Activated naive CD8-positive, alpha-beta T cell treated with anti-CD3 and anti-CD28 coated beads for 36 hours (primary cell): ENCODE measurements around the gene SCN1B. TPM values are rescaled to one million over a fixed set of nuclear protein-coding genes. Genes with fewer than 3 reads are reported as not detected.
A peak's percentile ranks its signal among the peaks of the same experiment; 100 is the strongest.

Experiments used
- DNase-seq: peaks from one replicate; pipeline ENCODE4 v3.0.0; 2021
- H3K27ac Mint-ChIP-seq: one replicate; pipeline ENCODE4 v1.8.0; 2022; ENCODE audit warnings: mild to moderate bottlenecking, moderate library complexity, mixed read lengths
- H3K27me3 Mint-ChIP-seq: one replicate; pipeline ENCODE4 v1.8.0; 2022; ENCODE audit warnings: mild to moderate bottlenecking, mixed read lengths
- H3K36me3 Mint-ChIP-seq: one replicate; pipeline ENCODE4 v1.8.0; 2021; ENCODE audit warnings: mild to moderate bottlenecking, mixed read lengths
- H3K4me1 Mint-ChIP-seq: one replicate; pipeline ENCODE4 v1.8.0; 2021; ENCODE audit warnings: mixed read lengths
- H3K4me3 Mint-ChIP-seq: one replicate; pipeline ENCODE4 v1.8.0; 2022; ENCODE audit warnings: mild to moderate bottlenecking, moderate library complexity, mixed read lengths
- H3K9me3 Mint-ChIP-seq: one replicate; pipeline ENCODE4 v1.8.0; 2022; ENCODE audit warnings: mixed read lengths
- total RNA-seq, 2 experiments: library from RNA; stranded (reverse); gene quantifications; one replicate each; pipeline ENCODE4 v1.2.3, GENCODE V29; 2021

Gene SCN1B
- total RNA-seq, 2 experiments from 2014 or later, result 0.45 to 0.98 TPM

- H3K4me1 Mint-ChIP-seq, result peaks cover 4% of the 10 kb centered on the region
- no peak for DNase-seq
- no peak overlapping the region for H3K27ac Mint-ChIP-seq
- no peak overlapping the region for H3K4me3 Mint-ChIP-seq
- no peaks in the 10 kb centered on the region for H3K27me3 Mint-ChIP-seq
- H3K9me3 Mint-ChIP-seq, result no peaks in the 10 kb centered on the region
- H3K36me3 Mint-ChIP-seq, result no peaks in the 10 kb centered on the region
Measured at GRCh38 chr19:35061583-35062373, 31.5 kb downstream of the SCN1B start.

DNA sequence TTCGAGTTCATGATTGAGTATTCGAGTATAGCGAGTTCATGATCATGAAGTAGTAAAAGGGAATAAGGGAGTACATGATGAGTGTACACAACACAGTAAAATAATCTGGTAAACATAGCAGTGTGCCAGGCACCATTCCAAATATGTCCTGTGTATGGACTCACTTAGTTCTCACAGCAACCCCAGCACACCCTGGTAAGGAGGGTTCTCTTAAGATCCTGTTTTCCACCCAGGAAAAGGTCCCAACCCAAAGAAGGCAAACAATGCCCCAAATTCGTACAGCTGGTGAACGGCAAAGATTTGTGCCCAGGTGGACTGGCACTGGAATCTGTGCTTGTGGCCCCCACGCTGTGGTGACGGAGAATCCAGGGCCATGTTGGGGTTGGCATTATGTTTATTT is 32.7 kb downstream of the SCN1B start:
- no peak overlapping the region for H3K4me3 Mint-ChIP-seq
- H3K4me1 Mint-ChIP-seq, result peaks cover 11% of the 10 kb centered on the region
- H3K9me3 Mint-ChIP-seq, result no peaks in the 10 kb centered on the region
- no peaks in the 10 kb centered on the region for H3K27me3 Mint-ChIP-seq
- no peak for DNase-seq
- H3K27ac Mint-ChIP-seq, result no peak overlapping the region
- no peaks in the 10 kb centered on the region for H3K36me3 Mint-ChIP-seq

GRCh38 chr19:35063940-35064818 is 33.9 kb downstream of the SCN1B start:
- DNase-seq, result peak; percentile 28
- H3K4me1 Mint-ChIP-seq, result peaks cover 11% of the 10 kb centered on the region
- peak overlapping the region; percentile 50 for H3K27ac Mint-ChIP-seq

GRCh38 chr19:35065574-35065973 is 35.3 kb downstream of the SCN1B start:
- Mint-ChIP-seq H3K36me3 (peaks cover under 1% of the 10 kb centered on the region), H3K4me1 (peaks cover 11% of the 10 kb centered on the region), H3K4me3 (no peak overlapping the region), H3K27ac (no peak overlapping the region), H3K27me3 (no peaks in the 10 kb centered on the region), H3K9me3 (no peaks in the 10 kb centered on the region)
- no peak for DNase-seq

More at GRCh38 chr19:35063940-35064818, 33.9 kb downstream of the SCN1B start:
- Mint-ChIP-seq H3K9me3 (no peaks in the 10 kb centered on the region), H3K27me3 (no peaks in the 10 kb centered on the region), H3K4me3 (no peak overlapping the region), H3K36me3 (no peaks in the 10 kb centered on the region)

- Mint-ChIP-seq H3K9me3 (no peaks in the 10 kb centered on the region), H3K4me1 (peaks cover 11% of the 10 kb centered on the region), H3K27ac (no peak overlapping the region), H3K4me3 (no peak overlapping the region), H3K36me3 (peaks cover 2% of the 10 kb centered on the region), H3K27me3 (no peaks in the 10 kb centered on the region)
- DNase-seq, result no peak
Measured at GRCh38 chr19:35066121-35066520, 35.9 kb downstream of the SCN1B start.

DNA sequence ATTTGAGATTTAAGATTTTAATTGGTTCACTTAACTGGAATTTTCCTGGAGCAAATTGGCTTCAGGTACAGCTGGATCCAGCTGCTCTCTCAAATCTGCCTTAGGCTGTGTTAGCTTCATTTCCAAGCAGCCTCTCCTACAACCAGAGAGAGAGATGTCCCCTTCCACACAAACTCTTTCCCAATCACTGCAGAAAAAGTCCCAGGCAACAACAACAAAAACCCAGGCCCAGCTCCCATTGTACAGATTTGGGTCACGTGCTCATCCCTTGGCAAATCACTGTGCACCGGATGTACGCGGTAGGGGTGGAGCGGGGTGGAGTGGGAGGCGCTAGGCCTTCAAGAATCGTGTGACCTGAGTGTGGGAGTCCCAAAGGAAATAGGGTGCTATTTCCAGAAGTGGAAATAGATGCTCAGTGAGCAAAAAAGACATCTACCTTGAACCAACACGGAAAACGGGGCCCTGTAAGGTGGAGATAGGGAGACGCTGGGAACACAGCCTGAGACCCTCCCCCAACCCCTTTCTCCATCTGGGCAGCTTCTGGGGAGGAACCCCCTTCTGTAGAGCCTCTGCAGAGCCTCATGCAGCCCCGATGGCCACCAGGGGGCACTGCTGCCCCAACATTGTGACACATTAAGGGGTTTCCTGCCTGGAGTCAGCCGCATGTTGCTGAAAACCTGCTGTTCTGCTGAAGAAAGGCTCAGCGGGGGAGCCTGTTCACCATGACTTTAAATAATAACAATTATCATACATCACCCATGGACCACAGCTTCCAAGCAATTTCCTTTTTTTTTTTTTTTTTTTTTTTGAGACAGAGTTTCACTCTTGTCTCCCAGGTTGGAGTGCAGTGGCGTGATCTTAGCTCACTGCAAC is 36.7 kb downstream of the SCN1B start:
- Mint-ChIP-seq H3K27ac (peak overlapping the region; percentile 49), H3K4me3 (no peak overlapping the region), H3K27me3 (no peaks in the 10 kb centered on the region), H3K36me3 (peaks cover 2% of the 10 kb centered on the region), H3K9me3 (no peaks in the 10 kb centered on the region), H3K4me1 (peaks cover 11% of the 10 kb centered on the region)
- peak; percentile 88 for DNase-seq

DNA sequence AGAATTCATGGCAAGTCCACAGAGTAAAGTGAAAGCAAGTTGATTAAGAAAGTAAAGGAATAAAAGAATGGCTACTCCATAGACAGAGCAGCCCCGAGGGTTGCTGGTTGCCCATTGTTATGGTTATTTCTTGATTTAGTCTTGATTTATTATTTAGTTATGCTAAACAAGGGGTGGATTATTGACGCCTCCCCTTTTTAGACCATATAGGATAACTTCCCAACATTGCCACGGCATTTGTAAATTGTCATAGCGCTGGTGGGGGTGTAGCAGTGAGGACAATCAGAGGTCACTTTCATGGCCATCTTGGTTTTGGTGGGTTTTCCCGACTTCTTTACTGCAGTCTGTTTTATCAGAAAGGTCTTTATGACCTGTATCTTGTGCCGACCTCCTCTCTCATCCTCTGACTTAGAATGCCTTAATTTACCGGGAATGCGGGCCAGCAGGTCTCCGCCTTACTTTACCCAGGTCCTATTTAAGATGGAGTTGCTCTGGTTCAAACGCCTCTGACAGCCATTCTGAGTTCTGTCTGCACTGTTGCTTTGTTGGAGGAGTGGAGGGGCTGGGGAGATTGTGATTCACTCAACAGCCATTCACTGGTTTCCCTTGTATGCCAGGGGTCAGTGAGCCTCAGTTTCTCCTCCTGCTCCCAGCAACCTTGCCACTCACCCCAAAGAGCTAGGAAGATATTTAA is 38.8 kb downstream of the SCN1B start:
- no peak overlapping the region for H3K4me3 Mint-ChIP-seq
- peaks cover 2% of the 10 kb centered on the region for H3K36me3 Mint-ChIP-seq
- no peak for DNase-seq
- H3K9me3 Mint-ChIP-seq, result no peaks in the 10 kb centered on the region
- no peak overlapping the region for H3K27ac Mint-ChIP-seq
- H3K4me1 Mint-ChIP-seq, result peaks cover 7% of the 10 kb centered on the region
- H3K27me3 Mint-ChIP-seq, result no peaks in the 10 kb centered on the region

GRCh38 chr19:35069696-35070095 is 39.4 kb downstream of the SCN1B start:
- Mint-ChIP-seq H3K36me3 (peaks cover 2% of the 10 kb centered on the region), H3K27me3 (no peaks in the 10 kb centered on the region), H3K27ac (no peak overlapping the region), H3K4me1 (peaks cover 7% of the 10 kb centered on the region), H3K4me3 (no peak overlapping the region), H3K9me3 (no peaks in the 10 kb centered on the region)
- DNase-seq, result no peak

- H3K9me3 Mint-ChIP-seq, result no peaks in the 10 kb centered on the region
Measured at GRCh38 chr19:35070471-35070870, 40.2 kb downstream of the SCN1B start.

GRCh38 chr19:35073516-35073915 is 43.2 kb downstream of the SCN1B start:
- peaks cover 2% of the 10 kb centered on the region for H3K36me3 Mint-ChIP-seq
- H3K4me1 Mint-ChIP-seq, result no peaks in the 10 kb centered on the region
- no peaks in the 10 kb centered on the region for H3K9me3 Mint-ChIP-seq
- no peak for DNase-seq
- no peaks in the 10 kb centered on the region for H3K27me3 Mint-ChIP-seq
- H3K27ac Mint-ChIP-seq, result no peak overlapping the region
- no peak overlapping the region for H3K4me3 Mint-ChIP-seq

More at GRCh38 chr19:35070471-35070870, 40.2 kb downstream of the SCN1B start:
- H3K4me3 Mint-ChIP-seq, result no peak overlapping the region
- H3K36me3 Mint-ChIP-seq, result peaks cover 2% of the 10 kb centered on the region
- peaks cover 7% of the 10 kb centered on the region for H3K4me1 Mint-ChIP-seq
- no peaks in the 10 kb centered on the region for H3K27me3 Mint-ChIP-seq
- no peak overlapping the region for H3K27ac Mint-ChIP-seq
- DNase-seq, result no peak

- DNase-seq, result no peak
- Mint-ChIP-seq H3K27ac (no peak overlapping the region), H3K27me3 (no peaks in the 10 kb centered on the region), H3K36me3 (peaks cover 2% of the 10 kb centered on the region), H3K9me3 (no peaks in the 10 kb centered on the region), H3K4me3 (no peak overlapping the region), H3K4me1 (no peaks in the 10 kb centered on the region)
Measured at GRCh38 chr19:35073941-35074340, 43.7 kb downstream of the SCN1B start.

DNA sequence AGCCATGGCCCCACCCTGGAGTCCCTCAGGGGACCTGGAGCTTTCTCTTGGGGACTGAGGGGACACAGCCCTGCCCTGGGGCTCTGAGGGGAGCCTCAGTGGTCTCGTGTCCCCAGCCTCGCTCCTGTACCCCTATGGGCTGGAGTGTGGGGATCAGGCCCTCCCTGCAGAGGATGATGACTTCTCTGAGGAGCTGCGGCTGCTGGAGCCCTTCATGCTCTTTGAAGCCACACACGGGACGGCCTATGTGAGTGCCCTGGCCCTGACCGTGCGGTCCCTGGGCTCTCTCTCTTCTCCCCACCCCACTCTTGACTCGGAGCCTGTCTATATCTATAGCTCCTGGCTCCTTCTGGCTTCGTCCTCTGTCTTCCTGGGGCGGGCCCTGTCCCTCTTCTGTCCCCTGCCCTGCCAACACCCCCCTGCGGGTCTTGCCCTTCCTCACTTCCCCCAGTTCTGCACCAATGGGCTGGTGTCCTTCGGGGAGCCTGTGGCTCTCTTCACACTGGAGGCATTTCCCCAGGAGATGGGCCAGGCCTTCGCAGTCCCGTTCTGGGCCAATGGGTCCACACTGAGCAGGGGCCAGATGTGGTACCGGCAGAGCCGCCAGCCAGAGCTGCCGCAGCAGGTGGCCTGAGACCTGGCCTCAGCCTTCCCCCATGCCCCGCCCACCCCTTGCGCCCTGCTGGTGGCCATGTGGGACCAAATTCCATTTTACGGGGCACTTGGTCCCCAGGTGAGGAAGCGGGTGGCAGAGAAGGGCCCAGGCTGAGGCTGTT is 44.3 kb downstream of the SCN1B start:
- H3K27ac Mint-ChIP-seq, result no peak overlapping the region

DNA sequence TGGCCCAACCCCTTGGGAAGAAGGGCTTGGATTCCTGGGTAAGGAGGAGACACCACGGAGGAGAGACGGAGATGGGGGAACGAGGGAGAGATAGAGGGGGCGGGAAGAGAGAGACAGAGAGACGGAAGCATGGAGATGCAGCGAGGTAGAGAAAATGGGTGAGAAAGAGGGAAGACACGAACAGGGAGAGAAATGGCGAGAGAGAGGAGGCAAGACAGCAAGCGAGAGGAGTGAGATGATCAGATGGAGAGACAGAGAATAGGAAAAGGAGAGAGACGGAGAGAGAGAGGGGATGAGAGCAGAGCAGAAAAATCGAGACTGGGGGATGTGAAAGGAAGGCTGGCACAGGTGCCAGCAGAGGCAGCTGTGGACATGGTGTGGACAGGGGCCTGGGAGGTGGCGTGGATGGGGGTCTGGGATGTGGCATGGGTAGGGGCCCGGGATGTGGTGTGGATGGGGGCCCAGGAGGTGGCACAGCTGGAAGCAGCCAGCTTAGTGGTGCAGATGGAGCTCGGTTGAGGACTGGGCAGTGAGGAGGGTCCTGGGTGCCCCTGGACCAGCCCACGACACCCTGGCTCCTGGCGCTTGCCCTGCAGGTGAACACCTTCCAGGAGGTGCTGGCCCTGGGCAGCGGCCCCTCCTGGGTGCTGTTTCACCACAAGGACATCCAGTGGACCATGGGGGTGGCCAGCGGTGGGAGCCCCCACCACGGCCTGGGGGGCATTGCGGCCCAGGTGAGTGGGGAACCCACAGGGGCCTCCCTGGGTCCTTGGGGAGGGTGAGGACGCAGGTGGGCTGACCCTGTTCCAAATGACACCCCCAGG is 45.1 kb downstream of the SCN1B start:
- no peaks in the 10 kb centered on the region for H3K27me3 Mint-ChIP-seq
- no peak overlapping the region for H3K4me3 Mint-ChIP-seq
- peaks cover 2% of the 10 kb centered on the region for H3K36me3 Mint-ChIP-seq
- no peaks in the 10 kb centered on the region for H3K9me3 Mint-ChIP-seq
- no peak overlapping the region for H3K27ac Mint-ChIP-seq
- H3K4me1 Mint-ChIP-seq, result no peaks in the 10 kb centered on the region
- DNase-seq, result no peak

More for the DNA sequence above, 44.3 kb downstream of the SCN1B start:
- Mint-ChIP-seq H3K4me1 (no peaks in the 10 kb centered on the region), H3K27me3 (no peaks in the 10 kb centered on the region), H3K9me3 (no peaks in the 10 kb centered on the region), H3K36me3 (peaks cover 2% of the 10 kb centered on the region), H3K4me3 (no peak overlapping the region)
- DNase-seq, result no peak
